Uterus (tissue), 4 donors: ENCODE measurements around the gene GPR160. TPM values are rescaled to one million over a fixed set of nuclear protein-coding genes. Genes with fewer than 3 reads are reported as not detected.

Experiments used
- DNase-seq, 2 donors: peaks; one replicate each; pipeline ENCODE4 v3.0.0-alpha.2; 2019 to 2020
- H3K27ac ChIP-seq, 2 donors: fragments of 200-600 bp; sonication (generic); 1 replicate in 1 of 2; 2 replicates in 1 of 2; pipeline ENCODE4 v1.5.1; 2016 to 2018
- H3K27me3 ChIP-seq, 2 donors: fragments of 200-600 bp; sonication (generic); one replicate each; pipeline ENCODE4 v1.5.1; 2018 to 2019; ENCODE audit warnings: control low read depth in 1 of 2
- H3K36me3 ChIP-seq, 2 donors: fragments of 200-600 bp; sonication (generic); one replicate each; pipeline ENCODE4 v1.5.1; 2019; ENCODE audit warnings: control low read depth in 1 of 2
- H3K4me1 ChIP-seq, 2 donors: fragments of 200-600 bp; sonication (generic); one replicate each; pipeline ENCODE4 v1.5.1; 2018 to 2019; ENCODE audit warnings: control low read depth in 1 of 2
- H3K4me3 ChIP-seq, 2 donors: fragments of 200-600 bp; sonication (generic); 1 replicate in 1 of 2; 2 replicates in 1 of 2; pipeline ENCODE4 v1.5.1; 2018 to 2019; ENCODE audit warnings: mild to moderate bottlenecking in 1 of 2
- H3K9me3 ChIP-seq, 2 donors: fragments of 200-600 bp; sonication (generic); one replicate each; pipeline ENCODE4 v1.5.1; 2019; ENCODE audit warnings: control low read depth in 1 of 2
- POLR2A ChIP-seq, 2 donors: fragments of 450-650 bp; IDR thresholded peaks; one replicate each; pipeline ENCODE4 v1.6.1; 2016; ENCODE audit warnings: antibody characterized with exemption in 2 of 2, mild to moderate bottlenecking in 1 of 2, moderate library complexity in 1 of 2
- intact Hi-C: fragments of 100-400 bp; cut with DNase I; formaldehyde crosslinking; loops from one replicate; pipeline ENCODE4 v1.15.1; 2023; ENCODE audit warnings: low total_unique reads
- total RNA-seq, 4 donors: library from RNA; depleted of rRNA in 3 of 4; stranded (reverse); fragments of >200 nt in 3 of 4; gene quantifications; one replicate each; pipeline versions ENCODE4 v1.1.0 to v1.2.4, GENCODE V29; 2014 to 2023
- TF ChIP-seq, protein P1 (sequence below), 4 experiments: fragments of 200-600 bp in 2 of 4; fragments of 450-650 bp in 2 of 4; sonication (generic) in 2 of 4; IDR thresholded peaks; one replicate each; pipeline ENCODE4 v1.5.1; 2016 to 2019; ENCODE audit warnings: antibody characterized with exemption in 4 of 4, mild to moderate bottlenecking in 2 of 4, moderate library complexity in 1 of 4
- donor health status: DM: yes; HTN: yes; CAD: no.

GPR160 gene
- total RNA-seq, 4 donors from 2014 or later, result 2.6 to 21.0 (median 8.6) TPM; not detected in 1

DNA sequence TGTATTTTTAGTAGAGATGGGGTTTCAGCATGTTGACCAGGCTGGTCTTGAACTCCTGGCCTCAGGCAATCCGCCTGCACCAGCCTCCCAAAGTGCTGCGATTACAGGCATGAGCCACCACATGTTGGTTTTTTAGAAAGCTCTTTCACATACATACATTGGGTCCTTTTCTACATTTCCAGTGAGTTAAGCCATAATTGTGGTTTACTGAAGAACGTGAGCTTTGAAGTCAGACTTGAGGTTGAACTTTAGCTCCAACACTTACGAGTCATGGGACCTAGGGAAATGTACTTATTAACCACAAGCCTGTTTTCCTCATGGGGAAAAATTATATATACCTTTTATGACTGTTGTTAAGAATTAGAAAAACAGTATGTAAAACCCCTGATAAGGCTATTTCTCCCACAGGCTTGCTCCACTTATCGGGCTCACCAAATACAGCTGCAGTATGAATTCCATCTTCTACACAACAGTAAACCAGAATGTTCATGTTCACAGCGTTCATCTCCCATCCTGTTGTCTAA is 39.0 kb downstream of the GPR160 start:
- Histone ChIP-seq H3K4me1 (no peaks in the 10 kb centered on the region), H3K9me3 (no peaks in the 10 kb centered on the region)

DNA sequence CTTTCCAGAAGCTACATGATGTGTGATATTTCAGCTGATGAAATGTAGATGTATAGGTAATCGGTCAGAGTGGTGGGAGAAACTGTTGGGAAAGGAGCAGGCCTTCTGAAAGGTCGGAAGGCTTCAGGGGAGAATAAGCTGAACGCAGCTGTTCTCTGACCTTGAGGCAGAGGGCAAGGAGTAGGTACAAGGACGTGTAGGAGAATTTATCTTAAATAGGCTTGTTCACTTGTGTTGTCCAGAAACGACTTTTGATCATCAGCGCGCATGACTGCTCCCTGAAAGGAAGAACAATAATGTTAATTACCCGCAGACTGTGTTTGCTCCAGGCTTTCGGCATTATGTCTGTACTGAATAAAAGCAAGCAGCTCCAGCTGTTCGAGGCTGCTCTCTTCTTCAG is 39.6 kb downstream of the GPR160 start:
- TF ChIP-seq, protein P1, sequence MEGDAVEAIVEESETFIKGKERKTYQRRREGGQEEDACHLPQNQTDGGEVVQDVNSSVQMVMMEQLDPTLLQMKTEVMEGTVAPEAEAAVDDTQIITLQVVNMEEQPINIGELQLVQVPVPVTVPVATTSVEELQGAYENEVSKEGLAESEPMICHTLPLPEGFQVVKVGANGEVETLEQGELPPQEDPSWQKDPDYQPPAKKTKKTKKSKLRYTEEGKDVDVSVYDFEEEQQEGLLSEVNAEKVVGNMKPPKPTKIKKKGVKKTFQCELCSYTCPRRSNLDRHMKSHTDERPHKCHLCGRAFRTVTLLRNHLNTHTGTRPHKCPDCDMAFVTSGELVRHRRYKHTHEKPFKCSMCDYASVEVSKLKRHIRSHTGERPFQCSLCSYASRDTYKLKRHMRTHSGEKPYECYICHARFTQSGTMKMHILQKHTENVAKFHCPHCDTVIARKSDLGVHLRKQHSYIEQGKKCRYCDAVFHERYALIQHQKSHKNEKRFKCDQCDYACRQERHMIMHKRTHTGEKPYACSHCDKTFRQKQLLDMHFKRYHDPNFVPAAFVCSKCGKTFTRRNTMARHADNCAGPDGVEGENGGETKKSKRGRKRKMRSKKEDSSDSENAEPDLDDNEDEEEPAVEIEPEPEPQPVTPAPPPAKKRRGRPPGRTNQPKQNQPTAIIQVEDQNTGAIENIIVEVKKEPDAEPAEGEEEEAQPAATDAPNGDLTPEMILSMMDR (IDR thresholded peaks at IDR 0.05), result no peak
- TF ChIP-seq POLR2A (IDR thresholded peaks at IDR 0.05), result no peak
- Histone ChIP-seq H3K36me3 (no peaks in the 10 kb centered on the region), H3K9me3 (no peaks in the 10 kb centered on the region), H3K27ac (no peak overlapping the region), H3K4me1 (no peaks in the 10 kb centered on the region), H3K27me3 (no peaks in the 10 kb centered on the region), H3K4me3 (no peak overlapping the region)
- DNase-seq, result no peak
- intact Hi-C loops, result no loop called here

More for the DNA sequence above, 39.0 kb downstream of the GPR160 start:
- DNase-seq, result no peak
- Histone ChIP-seq H3K36me3 (no peaks in the 10 kb centered on the region), H3K4me3 (no peak overlapping the region), H3K27ac (no peak overlapping the region), H3K27me3 (no peaks in the 10 kb centered on the region)
- intact Hi-C loops, result no loop called here
- no peak for TF ChIP-seq POLR2A (IDR thresholded peaks at IDR 0.05)
- TF ChIP-seq, protein P1 (IDR thresholded peaks at IDR 0.05), result no peak

DNA sequence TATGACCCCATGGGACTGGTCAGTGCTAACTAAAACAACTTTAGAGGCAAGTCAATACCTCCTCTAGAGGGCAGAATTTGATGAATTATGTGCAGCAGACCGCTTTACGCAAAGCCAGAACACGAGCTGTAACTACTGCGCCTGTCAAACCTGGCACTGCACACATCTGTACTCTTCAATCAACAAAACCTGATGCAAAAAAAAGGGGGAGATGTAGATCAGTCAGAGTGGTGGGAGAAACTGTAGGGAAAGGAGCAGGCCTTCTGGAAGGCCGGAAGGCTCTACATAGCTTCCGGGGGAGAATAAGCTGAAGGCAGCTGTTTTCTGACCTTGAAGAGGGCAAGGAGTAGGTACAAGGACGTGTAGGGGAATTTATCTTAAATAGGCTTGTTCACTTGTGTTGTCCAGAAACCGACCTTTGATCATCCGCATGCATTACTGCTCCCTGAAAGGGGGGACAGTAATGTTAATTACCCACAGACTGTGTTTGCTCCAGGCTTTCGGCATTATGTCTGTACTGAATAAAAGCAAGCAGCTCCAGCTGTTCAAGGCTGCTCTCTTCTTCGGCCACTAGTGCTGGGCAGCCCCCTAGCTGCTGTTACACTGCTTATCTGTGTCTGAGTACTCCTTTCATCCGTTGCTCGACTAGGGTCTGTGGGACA is 41.0 kb downstream of the GPR160 start:
- TF ChIP-seq, protein P1 (IDR thresholded peaks at IDR 0.05), result no peak
- no peak for TF ChIP-seq POLR2A (IDR thresholded peaks at IDR 0.05)

DNA sequence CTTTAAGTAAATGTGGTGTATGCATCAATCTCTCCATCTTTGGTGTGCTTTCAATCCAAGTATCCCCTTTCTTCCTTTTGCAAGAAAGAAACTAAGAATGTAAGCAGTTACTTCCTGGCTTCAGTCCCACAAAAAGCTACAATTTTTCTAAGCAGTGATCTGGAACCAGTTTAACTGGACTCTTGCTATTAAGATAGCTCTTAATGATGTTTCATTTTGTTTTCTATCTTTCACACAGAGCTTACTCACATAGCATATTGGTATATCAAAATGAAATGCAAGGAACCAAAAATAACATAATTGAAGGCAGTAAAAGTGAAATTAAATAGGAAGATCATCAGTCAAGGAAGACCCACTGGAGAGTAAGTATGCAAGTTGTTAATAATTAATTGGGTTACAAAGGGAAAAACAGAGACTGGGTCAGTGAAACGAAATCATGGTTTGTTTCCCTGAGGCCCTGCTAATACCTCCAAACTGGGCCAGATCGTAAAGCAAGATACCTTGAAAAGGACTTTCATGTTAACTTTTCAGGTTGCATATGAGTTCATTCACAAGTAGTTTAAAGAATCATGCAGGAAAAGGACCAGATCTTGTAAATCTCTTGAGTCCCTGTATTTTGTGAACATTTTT is 41.9 kb downstream of the GPR160 start:
- H3K27me3 ChIP-seq, result no peaks in the 10 kb centered on the region
- no peak overlapping the region for H3K4me3 ChIP-seq
- no peaks in the 10 kb centered on the region for H3K4me1 ChIP-seq
- no peak overlapping the region for H3K27ac ChIP-seq
- H3K9me3 ChIP-seq, result no peaks in the 10 kb centered on the region
- TF ChIP-seq POLR2A (IDR thresholded peaks at IDR 0.05), result no peak
- TF ChIP-seq, protein P1 (IDR thresholded peaks at IDR 0.05), result no peak
- DNase-seq, result no peak
- no peaks in the 10 kb centered on the region for H3K36me3 ChIP-seq
- intact Hi-C loops, result no loop called here

More for the DNA sequence above, 41.0 kb downstream of the GPR160 start:
- H3K27me3 ChIP-seq, result no peaks in the 10 kb centered on the region
- intact Hi-C loops, result no loop called here
- H3K36me3 ChIP-seq, result no peaks in the 10 kb centered on the region
- no peak overlapping the region for H3K27ac ChIP-seq
- DNase-seq, result no peak
- H3K4me1 ChIP-seq, result no peaks in the 10 kb centered on the region
- H3K4me3 ChIP-seq, result no peak overlapping the region
- H3K9me3 ChIP-seq, result no peaks in the 10 kb centered on the region

DNA sequence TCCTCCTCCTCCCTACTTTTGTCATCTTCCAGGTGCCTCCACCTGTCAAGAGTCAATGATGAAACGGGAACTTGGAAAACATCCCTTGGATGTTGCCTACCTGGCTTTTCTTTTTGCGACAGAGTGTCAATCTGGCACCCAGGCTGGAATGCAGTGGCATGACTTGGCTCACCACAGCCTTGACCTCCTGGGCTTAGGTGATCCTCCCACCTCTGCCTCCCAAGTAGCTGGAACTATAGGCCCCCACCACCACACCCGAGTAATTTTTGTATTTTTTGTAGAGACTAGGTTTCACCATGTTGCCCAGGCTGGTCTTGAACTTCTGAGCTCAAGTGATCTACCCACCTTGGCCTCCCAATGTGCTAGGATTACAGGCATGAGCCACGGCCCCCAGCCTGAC is 42.8 kb downstream of the GPR160 start:
- Histone ChIP-seq H3K27me3 (no peaks in the 10 kb centered on the region), H3K36me3 (no peaks in the 10 kb centered on the region), H3K27ac (no peak overlapping the region), H3K4me1 (no peaks in the 10 kb centered on the region), H3K4me3 (no peak overlapping the region), H3K9me3 (no peaks in the 10 kb centered on the region)
- no peak for DNase-seq
- TF ChIP-seq, protein P1 (IDR thresholded peaks at IDR 0.05), result no peak
- TF ChIP-seq POLR2A (IDR thresholded peaks at IDR 0.05), result no peak
- intact Hi-C loops, result no loop called here
